GM19463 (cell line): ENCODE results near the gene HTT.
"Not testable (repeated sequence)": the region's sequence is repeated elsewhere in the genome, so short reads cannot be mapped to it uniquely, and the experiment has no call there.

Experiments used
- ATAC-seq: cut with Tn5 transposase; IDR thresholded peaks from one replicate; pipeline ENCODE4 v1.9.1; 2021; ENCODE audit warnings: mild to moderate bottlenecking, moderate library complexity; ENCODE audit not compliant: unreplicated experiment

HTT gene

DNA sequence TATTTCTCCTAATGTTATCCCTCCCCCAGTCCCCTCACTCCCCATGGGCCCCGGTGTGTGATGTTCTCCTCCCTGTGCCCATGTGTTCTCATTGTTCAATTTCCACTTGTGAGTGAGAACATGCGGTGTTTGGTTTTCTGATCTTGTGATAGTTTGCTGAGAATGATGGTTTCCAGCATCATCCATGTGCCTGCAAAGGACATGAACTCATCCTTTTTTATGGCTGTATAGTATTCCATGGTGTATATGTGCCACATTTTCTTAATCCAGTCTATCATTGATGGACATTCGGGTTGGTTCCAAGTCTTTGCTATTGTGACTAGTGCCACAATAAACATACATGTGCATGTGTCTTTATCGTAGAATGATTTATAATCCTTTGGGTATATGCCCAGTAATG lies 86.6 kb downstream of the HTT start:
- ATAC-seq, result not testable (repeated sequence)

GRCh38 chr4:3166434-3166833 lies 92.0 kb downstream of the HTT start:
- ATAC-seq, result not testable (repeated sequence)

DNA sequence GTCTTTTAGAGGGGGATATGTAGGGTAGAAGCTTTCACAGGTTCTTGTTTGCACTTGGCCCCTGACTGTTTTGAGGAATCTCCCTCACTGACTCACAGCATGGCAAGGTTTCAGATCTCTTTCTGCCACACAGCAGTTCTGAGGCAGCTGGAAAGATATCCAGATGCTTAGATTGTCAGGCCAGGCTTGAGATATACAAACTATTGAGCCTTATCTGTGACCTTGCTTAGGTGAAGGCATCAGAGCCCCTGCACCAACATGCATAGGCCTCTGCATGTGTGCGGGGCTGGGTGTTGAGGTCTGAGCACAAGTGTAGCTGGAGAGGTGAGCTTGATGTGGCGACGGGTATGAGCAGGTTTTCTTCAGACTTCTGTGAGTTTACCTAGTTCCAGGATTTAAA lies 93.5 kb downstream of the HTT start:
- ATAC-seq, result no peak

DNA sequence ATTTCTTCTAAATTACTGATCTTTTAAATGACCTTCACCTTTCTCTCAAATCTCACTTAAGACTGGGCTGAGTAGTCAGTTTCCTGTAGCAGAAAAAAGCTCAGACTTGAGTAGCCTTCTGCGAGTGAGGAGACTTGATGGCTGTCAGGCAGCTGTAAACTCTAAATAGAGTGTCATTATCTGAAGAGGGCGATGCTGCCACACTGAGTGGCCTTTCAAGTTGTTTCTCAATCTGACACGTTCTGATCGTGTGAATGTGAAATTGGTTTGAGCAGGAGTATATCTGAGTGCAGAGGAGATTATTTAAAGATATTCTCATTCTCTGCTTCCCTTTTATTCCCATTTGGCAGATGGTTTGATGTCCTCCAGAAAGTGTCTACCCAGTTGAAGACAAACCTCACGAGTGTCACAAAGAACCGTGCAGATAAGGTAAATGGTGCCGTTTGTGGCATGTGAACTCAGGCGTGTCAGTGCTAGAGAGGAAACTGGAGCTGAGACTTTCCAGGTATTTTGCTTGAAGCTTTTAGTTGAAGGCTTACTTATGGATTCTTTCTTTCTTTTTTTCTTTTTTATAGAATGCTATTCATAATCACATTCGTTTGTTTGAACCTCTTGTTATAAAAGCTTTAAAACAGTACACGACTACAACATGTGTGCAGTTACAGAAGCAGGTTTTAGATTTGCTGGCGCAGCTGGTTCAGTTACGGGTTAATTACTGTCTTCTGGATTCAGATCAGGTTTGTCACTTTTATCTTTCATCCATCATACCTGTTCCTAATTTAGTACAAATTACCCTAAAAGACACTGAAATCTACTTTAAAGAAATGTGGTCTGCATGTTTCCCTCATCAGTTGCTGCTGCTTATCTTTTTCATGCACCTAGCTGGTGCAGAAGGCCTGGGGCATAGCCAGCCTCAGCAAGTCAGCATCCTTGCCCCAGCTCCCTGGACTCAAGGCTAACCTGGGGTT lies 100.2 kb downstream of the HTT start:
- ATAC-seq, result no peak

DNA sequence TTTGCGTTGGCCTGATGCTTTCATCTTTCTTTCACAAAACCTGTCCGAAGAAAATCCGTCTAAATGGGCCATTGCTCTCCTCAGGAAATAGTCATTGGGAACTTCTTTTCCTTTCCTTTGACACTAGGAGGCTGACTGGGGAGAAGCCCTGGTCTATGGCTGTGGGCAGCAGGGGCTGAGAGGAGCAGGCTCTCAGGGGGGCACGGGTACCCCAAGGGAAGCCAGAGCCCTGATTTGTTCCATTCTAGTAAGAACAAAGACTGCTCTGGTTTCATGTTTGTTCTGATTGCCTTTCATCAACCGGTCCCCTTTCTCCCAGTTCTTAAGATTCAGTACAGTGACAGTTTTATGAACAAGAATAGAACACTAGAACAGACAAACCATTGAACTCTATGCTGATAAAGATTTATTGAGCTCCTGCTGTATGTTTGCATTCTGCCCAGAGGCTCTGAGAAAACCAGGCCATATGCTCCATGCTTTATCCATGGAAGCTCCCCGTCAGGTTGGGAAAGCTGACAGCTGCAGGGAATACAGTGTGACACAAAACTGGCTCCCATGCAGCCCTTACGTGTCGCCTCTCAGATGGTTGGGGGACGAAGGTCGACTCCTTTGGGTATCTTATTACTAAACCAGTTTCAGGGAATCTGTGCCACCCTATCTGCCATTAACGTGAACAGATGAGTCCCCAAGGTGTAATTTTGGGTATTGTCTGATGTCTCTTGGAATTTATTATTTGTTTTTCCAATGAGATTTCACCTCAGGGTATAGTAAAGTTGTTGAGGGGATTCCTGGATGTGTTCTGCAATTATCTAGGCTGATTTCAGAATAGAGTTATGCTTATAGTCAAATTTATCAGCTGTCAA lies 102.1 kb downstream of the HTT start:
- ATAC-seq, result no peak

DNA sequence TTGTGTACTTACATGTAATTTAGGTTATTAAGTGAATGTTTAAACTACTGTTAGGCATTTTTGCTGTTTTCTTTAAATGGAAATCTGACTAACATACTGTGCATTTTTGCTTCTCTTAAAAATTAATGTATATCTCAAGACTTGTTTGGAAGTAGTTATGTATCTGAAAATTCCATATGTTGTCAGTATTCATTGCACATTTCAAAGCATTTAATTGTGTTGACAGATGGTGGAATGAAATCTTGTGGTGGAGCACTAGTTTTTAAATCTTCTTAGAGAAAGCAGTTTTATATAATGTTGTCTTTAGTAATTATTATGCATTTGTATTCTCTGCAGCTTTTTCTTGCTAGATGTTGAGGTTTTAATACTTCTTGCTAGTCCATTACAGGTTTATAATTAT lies 102.9 kb downstream of the HTT start:
- ATAC-seq, result no peak

GRCh38 chr4:3177905-3178304 lies 103.4 kb downstream of the HTT start:
- no peak for ATAC-seq

DNA sequence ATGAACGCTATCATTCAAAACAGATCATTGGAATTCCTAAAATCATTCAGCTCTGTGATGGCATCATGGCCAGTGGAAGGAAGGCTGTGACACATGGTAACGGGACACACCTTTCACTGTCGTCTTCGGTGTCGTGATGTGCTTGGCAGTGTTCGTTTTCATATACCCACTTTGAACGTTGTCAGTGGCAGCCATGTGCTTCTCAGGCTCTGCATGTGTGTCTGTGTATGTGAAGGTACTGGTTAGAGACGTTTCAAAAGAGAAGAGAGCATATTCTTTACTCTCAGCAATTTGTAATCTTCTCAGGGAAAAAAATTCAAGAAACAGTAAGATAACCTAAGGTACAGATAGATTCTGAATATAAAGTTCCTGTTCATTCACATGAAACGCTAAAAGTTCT lies 103.9 kb downstream of the HTT start:
- ATAC-seq, result no peak

GRCh38 chr4:3179126-3179706 lies 104.7 kb downstream of the HTT start:
- ATAC-seq, result no peak

DNA sequence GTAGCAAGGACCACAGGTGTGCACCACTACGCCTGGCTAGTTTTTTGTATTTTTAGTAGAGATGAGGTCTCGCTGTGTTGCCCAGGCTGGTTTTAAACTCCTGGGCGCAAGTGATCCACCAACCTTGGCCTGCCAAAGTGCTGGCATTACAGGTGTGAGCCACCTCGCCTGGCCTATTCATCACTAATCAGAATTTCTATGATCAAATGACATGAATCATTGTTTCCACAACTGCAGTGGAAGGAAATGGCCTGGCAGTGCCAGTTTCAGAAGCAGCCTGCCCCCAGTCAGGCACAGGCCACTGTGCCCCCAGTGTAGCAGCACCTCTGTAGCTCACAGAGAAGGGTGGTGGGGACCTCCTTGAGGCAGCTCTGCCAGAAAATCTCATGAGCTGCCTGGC lies 108.5 kb downstream of the HTT start:
- ATAC-seq, result no peak

- ATAC-seq, result no peak
Observed at GRCh38 chr4:3184725-3185124, 110.2 kb downstream of the HTT start.

DNA sequence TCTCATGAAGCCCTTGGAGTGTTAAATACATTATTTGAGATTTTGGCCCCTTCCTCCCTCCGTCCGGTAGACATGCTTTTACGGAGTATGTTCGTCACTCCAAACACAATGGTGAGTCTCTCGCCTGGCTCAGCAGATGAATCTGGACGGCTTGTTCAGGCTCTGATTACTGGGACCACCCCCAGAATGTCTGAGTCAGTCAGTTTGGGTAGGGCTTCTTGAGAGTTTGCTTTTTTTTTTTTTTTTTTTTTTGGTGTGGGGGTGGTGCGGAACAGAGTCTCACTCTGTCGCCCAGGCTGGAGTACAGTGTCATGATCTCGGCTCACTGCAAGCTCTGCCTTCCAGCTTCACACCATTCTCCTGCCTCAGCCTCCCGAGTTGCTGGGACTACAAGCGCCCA lies 112.1 kb downstream of the HTT start:
- ATAC-seq, result no peak

DNA sequence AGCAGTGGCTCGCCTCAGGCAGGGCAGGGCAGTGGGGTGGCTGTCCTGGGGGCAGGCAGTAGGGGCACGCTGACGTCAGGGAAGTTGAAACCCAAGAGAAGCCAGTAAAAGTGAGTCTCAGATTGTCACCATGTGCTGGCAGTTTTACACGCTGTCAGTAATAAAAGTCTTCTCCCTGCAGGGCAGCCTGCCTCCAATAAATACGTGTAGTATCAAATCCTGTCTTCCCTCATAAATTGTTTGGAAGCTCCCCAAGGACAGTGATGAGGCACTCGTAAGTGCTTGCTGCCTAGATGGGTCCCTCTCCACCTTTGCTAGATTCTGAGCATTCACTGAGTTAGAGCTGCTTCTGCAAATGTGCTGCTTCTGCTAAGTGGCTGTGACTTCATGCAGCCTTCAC lies 113.6 kb downstream of the HTT start:
- no peak for ATAC-seq

DNA sequence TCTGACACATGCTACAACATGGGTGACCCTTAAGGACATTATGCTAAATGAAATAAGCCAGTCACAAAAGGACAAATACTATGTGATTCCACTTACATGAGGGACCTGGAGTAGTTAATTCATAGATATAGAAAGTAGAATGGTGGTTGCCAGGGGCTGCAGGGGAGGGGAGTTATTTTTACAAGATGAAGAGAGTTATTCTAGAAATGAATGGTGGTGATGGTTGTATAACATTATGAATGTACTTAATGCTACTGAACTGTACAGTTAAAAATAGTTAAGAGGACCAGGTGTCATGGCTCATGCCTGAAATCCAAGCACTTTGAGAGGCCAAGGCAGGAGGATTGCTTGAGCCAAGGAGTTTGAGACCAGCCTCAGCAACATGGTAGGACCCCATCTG lies 115.0 kb downstream of the HTT start:
- ATAC-seq, result no peak

GRCh38 chr4:3190549-3190948 lies 116.1 kb downstream of the HTT start:
- no peak for ATAC-seq

GRCh38 chr4:3192188-3192587 lies 117.7 kb downstream of the HTT start:
- ATAC-seq, result no peak

DNA sequence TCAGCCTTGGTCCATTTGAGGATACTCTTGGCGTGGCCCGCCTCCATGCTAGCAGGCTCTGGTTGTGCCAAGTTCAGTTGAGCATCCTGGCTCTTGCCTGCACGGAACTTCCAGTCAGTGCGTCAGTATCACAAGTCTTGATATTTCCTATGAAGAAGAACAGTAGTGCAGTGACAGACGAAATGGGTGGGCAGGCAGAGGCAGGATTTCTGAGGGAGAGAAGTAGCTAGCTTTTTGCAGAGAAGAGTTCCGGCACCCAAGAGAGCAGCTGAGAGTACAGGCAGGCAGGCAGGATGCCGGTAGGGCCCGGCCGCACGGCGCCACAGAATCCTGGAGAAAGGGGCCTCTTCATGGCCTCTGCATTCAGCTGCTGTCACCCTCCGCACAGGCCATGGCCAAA lies 118.3 kb downstream of the HTT start:
- ATAC-seq, result no peak

DNA sequence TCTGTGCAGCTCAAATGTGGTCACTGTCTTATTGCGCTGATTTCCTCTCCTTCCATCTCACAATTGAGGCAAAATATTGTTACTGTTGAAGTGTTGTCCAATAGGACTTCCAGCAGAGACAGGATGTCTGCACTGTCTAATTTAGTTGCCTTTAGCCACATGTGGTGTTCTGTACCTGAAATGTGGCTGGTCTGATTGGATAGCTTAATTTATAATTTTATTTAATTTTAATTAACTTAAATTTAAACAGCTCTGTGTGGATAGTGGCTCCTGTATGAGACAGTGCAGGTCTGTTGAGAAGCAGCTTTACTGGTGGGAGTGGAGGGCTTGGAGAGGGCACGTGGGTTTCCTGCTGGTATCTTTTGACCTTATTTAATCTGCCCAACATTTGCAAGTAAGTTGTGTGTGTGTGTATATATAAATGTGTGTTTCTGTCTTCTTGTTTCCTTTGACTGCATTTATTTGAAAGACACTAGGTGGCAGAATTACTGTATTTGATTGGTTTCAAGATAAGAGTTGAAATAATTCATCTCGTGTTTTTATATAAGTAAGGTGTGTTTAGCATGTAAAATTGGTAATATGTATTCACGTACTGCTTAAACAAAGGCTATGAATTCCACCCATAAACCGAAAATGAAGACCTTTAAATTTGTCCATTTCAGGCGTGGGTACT lies 119.2 kb downstream of the HTT start:
- no peak for ATAC-seq

DNA sequence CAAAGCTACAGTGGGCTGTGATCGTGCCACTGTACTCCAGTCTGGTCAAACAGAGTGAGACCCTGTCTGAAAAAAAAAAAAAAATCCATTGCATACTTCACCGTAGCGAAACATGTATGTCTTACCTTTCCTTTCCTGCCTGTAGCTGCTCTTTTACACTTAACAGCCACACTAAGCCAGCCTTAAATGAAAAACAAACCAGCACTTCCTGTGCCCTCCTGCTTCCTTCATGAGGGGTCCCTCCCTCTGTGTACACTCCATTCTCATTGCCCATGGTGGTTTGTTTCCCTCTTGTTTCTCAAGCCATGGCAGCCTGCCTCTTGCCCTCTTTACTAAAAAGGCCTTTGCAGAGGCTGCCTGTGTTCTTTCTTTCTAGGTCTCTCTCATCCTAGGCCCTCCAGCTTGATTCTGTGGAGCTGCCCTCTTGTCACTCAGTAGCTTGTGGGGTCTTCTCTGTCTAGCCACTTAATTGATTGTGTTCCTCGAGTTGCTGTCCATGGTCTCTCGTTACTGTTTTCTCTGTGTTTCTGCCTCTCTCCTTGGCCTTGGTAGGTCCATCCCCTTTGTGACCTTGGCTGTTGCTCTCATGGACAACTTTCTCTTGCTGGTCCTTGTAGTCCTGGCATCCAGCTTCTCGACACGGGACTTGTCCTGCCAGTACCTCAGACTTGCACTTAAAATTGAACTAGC lies 122.3 kb downstream of the HTT start:
- ATAC-seq, result no peak

GRCh38 chr4:3197366-3198105 lies 123.1 kb downstream of the HTT start:
- no peak for ATAC-seq
